ENCODE results near the gene JOSD1.
A peak's percentile ranks its signal among the peaks of the same experiment; 100 is the strongest.

Gene JOSD1

DNA sequence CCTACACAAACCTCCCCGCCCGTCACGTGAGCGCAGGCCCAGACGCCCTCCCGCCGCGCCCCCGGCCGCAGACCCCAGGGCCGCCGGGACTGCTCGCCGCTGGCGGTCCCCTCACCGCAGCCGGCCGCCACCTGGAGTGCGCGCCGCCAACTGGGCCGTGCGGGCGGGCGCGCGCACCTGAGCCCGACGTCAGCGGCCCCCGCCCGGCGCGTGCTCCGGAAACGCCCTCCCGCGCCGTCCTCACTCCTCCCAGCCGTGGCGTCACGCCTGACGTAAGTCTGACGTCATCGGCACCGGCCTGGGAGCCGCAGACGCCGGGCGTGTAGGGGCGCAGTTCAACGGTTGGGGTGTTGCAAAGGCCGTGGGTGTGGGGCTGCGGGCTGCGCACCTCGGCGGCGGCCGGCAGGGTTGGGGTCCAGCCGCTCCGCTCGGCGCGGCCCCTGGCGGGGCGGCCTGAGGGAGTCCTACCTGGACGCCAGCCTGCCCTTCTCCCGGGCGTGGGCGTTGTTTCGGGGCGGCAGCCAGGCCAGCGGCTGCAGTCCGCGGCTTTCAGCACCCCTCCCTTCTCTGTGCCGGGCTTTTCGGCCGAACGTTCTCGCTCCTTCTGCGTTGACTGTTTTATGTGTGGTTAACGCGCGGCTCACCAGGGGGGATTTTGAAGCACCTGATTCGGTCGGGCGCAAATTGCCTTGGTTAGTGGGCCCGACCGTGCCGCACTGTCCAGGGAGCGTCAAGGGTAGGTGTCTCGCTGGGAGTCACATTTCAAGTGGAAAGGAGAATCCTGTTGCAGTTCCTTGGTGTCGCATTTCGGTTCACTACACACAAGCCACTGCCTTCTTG, at the start of gene JOSD1:
Gene JOSD1 (minus strand): TSS at position 155 of the 840 bp plus-strand sequence. CDS start 956 bp downstream, outside the sequence.
- peak; percentile 69 to 92 for DNase-seq

DNA sequence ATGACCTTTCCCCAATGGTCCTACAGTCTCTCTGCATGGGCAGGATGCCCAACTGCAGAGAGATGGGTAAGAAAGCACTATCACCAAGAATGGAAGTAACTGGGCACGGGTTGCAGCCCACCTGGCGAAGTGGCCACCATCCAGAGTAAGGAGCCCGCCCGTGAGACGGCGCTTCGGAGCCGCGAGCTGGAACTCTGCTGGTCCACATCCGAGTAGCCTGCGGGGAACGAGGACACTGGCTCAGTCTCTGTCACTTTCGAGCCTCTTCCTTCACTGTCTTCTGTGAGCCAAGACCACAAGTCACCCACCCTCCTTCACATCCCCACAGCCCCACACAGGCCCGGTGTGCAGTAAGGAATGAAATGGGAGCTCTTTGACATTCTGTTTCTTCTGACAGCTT, 49.4 kb upstream of the JOSD1 start:
- DNase-seq = no peak

DNA sequence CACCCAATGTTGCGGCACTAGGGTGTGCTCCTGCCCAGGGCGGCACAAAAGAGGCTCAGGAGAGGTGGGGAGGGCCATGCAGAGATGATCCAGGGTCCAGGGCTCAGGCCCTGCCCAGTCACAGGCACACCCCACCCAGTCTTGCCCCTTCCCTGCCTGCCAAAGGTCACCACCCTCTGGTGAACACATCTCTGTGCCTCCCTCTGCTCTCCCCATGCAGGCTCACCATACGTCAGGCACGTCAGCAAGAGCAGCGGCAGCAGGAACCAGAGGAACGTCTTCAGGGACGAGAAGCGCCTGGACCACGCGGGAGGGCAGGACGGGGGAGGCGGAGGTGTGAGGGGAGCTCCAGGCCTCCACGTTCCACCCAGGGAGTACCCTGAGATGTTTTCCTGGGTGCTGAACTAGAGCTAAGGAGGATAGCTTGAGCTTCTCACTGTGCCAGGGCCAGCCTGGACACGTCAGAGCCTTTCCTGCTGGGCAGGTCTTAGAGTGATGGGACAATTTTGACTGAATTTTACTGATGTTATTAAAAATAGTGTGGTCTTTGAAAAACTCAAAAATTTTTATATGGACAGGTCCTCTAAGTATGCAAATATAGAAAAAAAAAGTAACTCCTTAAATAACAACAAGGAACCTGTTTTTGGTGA, 47.9 kb upstream of the JOSD1 start:
- no peak for DNase-seq

DNA sequence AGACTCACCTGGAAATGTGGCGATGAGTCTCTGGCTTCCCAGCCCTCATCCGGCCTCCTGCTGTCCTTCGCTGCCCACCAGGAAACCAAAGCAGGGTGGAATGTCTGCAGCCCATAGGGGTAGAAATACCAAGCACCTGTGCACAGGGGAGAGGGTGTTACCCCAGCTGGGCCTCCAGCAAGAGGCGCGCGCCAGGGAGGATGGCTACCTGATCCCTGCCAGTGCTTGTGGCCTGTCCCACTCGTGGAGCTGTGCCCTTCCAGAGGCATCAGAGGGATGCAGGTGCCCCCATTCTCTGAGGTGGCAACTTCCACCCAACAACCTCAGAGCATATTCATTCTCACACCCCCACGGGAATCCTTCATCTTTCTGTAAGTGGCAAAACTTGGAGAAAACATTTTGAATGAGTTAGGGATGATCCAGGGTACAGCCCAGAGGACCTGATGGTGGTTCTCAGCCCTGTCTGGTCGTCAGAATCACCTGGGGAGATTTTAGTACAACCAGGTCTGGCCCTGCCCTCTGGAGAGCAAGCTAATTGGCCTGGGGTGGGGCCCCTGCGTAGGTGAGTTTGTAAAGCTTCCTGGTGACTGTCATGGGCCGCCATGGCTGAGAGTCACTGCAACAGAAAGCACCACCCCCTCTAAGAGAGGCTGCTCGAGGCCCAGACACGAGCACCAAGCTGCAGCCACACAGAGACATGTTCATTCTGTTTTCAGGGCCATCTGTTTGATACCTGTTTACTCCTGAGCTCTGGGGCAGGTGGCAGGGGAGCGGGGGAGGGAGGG, 45.1 kb upstream of the JOSD1 start:
- no peak for DNase-seq

DNA sequence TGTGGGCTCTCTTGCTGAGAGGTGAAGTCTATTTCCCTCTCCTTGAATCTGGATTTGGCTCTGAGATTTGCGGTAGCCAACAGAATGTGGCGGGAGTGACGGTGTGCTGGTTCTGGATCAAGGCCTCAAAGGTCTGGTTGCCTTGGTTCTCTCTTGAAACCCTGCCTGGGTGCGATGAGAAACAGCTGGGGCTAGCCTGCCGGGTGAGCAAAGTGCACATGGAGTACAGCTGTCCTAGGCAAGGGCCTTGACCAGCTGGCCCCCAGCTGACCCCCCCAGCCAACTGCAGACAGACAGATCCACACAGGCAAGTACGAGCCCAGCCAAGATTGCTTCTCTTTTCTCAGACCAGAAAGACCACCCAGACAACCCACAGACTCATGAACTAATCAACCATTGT, 44.2 kb upstream of the JOSD1 start:
- no peak for DNase-seq

DNA sequence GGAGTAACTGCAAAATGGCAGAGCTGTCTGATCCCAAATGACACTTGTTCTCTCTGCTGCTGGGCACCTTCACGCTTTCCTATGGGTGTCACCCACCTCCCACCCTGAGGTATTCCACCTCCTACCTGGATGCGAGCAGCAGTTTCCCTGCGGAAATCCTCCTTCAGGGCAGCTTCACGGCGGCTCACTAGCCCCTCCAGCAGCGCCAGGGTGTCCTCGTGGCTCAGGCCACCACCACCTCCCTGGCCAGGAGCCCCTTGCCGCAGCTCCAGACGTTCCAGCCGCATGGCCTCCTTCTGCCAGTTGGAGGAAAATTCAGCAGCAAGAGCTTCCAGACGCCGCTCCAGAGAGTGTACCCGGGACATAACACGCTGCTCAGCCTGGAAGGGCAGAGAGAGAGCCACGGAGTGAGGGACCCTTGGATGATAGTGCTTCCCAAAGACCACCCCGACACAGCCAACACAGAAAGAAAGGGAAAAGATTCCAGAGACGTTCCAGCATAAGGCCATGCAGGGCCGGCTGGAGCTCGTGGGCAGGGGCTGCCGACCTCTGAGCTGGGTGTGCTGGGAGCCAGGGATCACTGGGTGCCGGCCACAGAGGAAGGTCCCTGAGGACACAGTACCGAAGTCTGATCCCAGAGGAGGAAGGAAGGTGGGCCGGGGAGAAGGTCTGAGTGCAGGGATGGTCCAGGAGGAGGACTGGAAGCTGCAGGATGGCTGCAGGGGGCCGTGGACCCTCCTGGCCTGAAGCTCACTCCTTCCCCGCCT, 41.6 kb upstream of the JOSD1 start:
- no peak for DNase-seq

DNA sequence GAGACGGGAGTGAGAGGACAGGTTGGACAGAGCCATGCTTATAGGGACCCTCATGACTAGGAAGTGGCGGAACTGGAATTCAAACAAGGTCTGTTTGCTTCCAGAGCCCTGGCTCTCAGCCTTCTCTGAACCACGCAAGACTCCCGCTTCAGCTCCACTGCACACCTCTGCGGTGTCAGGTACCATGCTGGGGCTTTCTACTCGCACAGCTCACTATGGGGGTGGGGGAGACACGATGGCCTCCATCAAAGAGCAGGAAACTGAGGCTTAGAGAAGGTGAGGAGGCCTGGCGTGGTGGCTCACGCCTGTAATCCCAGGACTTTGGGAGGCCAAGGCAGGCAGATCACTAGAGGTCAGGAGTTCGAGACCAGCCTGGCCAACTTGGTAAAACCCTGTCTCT, 40.8 kb upstream of the JOSD1 start:
- no peak for DNase-seq

DNA sequence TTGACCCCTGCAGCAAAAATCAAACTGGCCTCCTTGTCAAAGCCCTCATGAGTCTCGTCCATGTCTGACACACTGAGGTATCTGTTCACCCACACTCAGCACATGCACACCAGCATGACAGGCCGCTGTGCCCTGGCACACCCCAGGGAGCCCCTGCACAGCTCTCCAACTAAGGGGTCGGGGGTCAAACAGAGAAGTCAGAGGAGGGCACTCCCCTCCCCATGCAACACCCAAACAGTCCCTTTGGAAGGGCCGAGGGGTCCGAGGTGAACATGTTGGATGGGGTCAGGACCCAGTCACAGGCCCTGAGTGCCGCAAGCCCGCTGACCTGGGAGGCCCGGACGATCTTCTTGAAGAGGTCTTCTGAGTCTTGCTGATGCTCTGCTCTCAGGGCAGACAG, 40.4 kb upstream of the JOSD1 start:
- no peak for DNase-seq

DNA sequence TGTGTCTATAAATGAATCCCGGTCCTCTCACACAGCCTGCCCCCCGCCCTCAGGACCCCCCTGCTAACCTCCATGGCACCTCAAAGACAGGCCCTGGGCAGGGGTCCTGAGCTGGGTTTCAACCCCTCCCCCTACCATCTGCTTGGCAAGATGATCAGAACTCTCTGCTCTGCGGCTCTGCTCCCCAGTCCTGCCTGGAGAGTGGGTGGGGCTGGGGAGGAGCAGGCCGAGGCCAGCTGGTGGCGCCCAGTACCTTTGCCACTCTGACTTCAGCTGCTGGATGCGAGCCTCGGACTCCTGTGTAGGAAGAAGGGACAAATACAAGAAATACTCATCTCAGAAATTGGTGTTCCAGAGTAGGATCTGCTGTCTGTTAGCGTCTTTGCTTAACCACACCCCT, 40.0 kb upstream of the JOSD1 start:
- DNase-seq = peak in 1 of 2 experiments; percentile 27

DNA sequence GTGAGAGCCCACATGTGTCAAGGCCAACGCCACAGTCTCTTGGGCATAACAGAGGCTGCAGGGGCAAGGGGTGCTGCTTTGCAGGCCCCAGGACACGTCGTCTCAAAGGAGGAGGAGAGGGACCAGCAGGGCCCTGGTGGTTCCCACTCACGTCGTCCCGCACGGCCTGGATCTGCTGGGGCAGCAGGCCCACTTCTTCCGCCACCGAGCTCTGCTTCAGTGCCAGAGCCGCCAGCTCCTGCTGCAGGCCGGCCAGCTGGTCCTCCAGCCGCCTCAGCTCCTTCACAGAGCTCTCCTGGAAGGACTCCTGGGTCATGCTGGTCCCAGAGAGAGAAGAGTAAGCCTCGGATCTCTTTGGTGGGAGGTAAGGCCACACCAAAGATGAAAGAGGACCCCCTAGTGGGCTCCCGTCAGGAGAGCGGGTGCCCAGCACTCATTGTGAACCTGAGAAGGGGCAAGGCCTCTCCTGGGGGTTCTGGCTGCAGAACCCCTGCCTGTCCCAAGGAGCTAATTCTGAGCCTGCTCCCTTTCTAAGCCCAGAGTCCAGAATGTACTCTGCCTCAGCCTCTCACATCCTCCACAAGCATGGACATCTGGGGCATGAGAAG, 39.5 kb upstream of the JOSD1 start:
- DNase-seq = peak in 1 of 2 experiments; percentile 23

DNA sequence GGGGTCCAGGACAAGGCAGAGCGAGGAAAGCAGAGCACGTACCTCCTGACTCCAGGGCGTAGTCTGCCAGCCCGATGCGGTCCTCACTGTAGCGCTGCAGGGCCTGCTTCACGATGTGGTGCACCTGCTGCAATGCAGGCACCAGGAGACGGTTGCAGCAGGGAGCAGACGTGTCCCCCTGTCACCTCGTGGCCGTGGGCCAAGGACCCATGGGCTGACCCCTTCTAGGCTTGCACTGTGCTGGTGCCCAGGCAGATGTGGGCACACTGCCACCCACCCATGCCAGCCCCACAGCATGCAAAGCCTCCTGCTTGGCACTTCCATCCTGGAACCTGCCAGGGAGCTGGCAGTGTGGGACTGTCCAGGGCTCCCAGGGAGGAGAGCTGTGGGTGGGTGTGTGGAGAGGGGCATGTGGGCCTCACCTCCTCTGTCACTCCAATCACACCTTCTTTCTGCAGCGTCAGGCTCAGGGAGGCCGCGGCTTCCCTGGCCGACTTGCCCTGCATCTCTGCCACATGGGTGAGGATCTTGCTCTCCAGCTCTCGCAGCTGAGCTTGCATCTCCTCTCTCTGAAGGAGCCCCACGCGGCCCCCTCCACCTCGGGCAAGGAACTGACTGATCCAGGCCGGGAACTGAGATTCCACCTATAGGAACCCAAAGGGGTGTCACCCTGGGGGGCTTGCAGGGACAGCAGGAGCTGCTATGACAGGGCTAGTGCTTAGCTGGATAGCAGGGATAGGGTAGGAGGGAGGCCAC, 38.7 kb upstream of the JOSD1 start:
- DNase-seq = no peak

DNA sequence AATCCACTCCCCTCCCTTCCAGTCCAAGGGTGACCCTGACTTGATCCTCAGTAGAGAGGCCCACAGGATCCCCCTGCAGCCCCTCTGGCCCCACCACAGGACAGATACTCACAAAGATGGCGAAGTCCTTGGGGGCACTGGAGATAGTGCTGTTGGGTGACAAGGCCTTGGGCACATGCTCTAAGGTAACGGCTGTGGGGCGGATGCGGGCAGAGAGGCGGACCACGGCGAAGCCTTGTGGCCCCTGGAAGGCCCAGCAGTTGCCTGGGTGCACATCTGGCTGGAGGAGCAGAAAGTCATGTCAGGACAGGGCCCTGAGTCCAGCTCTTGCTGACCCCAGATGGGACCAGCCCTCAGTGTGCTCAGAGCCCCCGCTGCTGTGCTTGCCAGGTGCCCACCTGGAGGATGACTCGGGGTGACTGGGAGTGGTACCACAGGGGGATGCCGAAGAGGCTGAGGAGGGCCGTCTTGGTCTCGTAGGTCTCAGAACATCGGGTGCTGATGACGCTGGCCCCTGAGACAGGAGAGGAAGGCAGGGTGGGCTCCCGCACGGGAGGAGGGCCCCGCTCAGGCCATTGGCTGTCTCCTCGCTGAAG, 37.8 kb upstream of the JOSD1 start:
- no peak for DNase-seq

DNA sequence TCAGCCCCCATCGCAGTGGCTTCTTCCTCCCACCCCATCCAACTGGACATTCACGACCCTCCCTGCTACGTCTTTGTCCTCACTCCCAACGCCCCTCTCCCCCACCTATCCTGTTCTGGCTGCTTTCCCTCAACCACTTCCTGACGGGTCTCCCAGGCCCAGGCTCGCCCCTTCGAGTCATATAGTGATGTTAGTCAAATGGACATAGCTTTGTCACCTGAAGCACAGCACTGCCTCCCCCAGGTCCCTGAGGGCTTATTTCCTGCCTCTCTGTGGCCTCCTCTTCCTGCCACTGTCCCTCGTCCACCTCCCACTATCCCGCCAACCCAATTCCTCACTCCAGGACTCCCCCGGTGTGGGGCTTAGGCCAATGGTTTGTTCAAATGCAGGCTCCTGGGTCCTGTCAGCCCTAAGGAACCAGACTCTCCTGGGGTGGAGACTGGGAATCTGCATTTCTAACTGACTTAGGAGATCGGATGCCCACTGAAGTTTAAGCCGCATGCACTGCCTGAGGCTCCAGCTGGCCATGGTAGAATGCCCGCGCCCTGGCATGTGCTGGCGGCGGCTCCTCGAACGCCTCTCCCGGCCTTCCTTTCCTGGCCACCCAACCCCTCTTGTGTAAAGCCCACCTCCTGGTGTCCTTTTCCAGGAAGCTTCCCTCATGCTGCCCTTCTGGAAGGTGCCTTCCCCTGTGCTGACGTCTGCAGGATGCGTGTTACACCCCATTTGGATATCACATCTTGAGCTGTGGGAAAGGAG, 36.7 kb upstream of the JOSD1 start:
- DNase-seq = no peak

DNA sequence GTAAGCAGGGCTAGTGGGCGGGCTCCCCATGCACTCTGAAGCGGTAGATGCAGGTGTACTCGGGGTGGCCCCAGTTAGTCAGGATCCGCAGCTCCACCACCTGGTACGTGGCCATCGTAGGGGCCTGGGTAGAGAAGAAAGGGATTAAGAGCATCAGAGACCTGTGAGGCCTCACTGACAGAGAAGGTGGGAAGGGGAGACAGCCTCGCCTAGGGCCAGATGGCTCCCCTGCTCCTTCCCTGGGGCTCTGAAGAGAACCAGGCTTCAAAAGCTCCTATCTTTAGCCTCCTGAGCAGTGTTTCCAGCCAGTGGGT, 35.5 kb upstream of the JOSD1 start:
- peak in 1 of 2 experiments; percentile 21 for DNase-seq

DNA sequence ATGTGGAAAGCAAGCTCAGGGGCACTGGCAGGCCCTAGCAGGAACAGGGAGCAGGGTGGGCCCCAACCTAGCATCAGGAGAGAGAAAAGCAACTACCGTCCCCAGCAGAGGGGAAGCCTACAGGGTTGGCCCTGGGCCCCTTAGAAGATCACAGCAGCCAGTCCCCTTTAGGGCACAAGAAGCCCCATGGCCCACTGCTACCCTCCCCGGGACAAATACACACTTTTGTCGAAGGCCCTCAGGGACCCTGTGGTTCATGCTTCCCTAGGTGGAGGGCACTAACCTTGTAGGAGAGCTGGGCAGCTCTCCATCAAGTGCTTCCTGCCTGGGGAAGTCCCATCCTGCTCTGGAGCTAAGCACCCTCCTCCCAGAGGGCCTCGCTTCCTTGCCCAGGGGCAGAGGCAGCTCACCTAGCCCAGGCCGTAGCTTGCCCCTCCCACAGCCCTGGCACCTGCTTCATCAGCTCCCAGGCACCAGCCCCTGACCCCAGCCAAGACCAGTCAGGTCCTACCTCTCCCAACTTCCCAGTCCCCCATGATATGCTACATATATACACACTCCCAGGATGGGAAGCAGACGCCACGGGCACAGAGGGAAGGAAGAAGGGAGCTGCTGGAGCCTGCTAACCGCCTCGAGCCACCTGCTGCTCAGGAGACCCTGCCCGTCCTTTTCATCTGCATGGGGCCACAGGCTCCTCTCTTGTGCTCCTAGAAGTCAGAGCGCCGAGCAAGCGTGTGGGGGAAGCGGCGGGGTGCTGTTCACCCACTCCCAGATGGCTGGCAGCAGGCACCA, 34.9 kb upstream of the JOSD1 start:
- DNase-seq = no peak

DNA sequence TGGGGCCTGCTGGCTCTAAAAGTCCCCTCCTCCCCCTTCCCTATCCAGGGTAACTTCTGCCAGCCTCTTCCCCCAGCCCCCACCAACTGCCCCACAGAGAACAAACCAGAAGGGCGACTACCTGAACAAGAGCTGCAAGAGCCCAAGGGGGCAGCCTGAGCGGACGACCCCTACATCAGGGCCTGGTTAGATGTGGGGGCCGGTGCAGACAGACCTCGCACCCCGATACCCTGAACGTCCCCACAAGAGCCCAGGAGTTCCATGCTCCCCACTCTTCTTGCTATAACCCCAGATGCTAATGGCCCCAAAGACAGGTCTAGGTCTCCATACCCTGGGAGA, 34.4 kb upstream of the JOSD1 start:
- no peak for DNase-seq

DNA sequence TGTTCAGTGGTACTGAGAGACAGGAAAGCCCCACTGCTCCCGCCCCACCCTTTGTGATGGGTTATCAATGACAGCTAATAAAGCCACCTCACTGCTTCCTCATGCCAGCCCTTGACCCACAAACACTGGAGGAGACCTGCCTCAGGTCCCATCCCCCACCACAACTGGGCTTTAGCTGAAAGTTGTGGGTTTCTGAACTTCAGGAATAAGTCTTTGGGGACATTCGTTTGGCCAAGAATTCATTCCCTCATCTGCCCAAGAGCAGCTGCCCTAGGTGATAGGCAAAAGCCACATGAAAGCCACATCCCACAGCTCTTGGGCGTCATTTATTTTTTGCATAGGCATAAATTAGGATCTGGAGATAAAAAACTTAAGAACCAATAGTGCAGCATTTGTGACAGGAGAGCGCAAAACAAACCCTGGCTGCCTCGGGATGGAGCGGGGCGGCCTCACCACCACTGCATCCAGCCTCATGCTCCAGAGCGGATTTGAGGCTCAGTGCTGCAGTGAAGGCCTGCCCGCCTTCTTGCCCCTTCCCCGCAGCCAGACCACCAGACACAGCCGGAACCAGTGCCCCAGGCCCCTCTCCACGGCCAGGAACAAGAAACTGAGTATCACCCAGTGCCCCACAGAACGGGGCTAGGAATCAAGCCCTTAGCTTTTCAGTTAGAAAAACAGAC, 33.8 kb upstream of the JOSD1 start:
- DNase-seq = no peak

DNA sequence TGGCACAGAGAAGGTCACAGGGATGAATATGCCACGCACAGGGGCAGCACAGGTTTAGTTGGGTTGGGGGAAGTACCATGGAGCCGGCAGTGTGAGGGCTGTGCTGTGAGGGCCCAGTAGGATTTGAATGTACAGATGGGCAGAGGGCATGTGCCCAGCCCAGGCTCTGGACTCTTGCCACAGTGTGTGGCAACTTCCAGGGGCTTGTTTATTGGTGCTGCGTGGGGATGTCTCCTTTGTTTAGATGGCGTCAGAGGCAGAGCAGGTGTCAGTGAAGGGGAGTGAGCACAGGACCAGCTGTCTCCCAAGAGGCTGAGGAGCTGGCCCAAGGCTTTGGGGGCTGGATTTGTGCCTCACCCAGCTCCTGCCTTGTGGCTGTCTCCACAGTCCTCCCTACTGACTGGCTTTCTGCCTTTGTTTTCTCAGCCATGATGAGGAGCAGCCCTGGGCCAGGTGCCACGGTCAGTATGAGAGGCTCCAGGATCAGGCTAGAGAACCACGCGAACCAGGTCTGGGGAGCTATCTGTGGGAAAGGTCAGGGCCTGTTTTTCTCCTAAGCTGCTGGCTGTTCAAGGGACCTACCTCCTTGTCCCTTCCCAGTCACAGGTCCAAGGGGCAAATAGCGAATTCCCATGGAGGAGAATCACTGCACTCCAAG, 33.1 kb upstream of the JOSD1 start:
- DNase-seq = peak; percentile 68 to 88

DNA sequence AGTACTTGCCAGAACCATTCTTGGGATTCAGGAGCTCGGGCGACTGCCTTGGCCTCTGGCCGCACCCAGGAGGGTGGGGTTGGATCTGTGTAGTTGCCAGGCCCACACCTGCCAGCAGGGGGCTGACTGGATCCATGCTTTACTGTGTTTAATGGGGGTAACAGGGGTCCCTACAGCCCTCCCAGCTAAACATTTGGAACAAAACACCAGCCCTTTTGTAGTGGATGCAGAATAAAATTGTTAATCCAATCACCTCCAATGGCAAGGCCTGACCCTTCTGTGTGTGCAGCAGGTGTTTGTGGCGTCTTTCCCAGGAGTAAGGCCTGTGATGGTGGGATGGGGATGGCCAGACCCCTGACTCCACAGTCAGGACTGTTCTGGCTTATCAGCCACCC, 32.6 kb upstream of the JOSD1 start:
- DNase-seq = peak; percentile 25 to 59
